GM12864 (cell line): ENCODE measurements around the gene TMEM121B.

ENCODE experiments used
- DNase-seq: peaks from one replicate; pipeline ENCODE4 v3.0.0-alpha.2; 2011; ENCODE audit warnings: low read depth
- H3K4me3 ChIP-seq: 2 replicates; pipeline ENCODE4 v1.5.1; 2011; ENCODE audit warnings: mild to moderate bottlenecking, low read depth, low read length, control low read depth
- CTCF ChIP-seq: IDR thresholded peaks from 2 replicates; pipeline ENCODE4 v1.5.1; 2011; ENCODE audit warnings: low read depth, mild to moderate bottlenecking, moderate library complexity, low read length, control low read depth, inconsistent platforms; ENCODE audit errors: missing control alignments

TMEM121B gene

DNA sequence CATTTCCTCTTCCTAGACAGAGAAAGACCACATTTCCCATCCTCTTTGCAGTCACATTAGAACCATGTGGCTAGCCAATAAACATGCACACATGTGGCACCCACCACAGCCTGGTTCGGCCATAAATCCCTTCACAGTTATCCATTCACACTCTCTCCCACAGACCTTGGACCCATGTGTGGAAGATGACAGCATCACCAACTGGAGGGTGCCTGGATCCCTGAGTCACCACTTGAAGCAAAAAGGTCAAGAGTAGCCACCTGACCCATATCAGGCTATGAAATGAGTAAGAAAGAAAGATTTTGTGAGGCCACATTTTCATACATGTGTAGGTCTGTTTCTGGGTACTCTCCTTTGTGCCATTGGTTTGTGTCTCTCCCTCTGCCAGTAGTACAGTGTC is 9.0 kb upstream of the TMEM121B start:
- H3K4me3 ChIP-seq: no peak overlapping the region
- no peak for DNase-seq
- TF ChIP-seq CTCF: no peak

DNA sequence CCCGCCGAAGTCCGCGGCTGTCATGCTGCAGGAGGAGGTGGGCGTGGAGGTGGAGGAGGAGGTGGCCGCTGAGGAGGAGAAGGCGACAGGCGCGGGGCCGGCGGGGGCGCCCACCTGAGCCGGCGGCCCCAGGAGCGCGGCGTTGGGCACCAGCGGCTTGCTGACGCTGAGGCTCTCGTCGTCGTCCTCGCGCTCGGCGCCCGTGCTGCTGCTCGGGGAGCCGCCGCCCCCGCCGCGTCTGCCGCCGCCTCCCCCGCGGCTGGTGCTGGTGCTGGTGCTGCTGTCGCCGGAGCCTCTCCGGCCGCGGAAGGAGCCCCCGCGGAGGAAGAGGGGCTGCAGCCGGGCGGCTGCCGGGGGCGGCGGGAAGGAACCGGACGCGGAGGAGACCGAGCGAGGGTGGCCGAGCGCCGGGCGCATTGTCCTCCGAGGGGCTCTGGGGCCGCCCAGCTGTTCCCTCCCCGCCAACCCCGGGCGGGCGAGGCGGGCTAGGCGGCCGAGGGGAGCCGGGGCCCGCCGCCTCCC is 388 bp downstream of the TMEM121B start:
- no peak for TF ChIP-seq CTCF
- DNase-seq: no peak
- H3K4me3 ChIP-seq: peak overlapping the region; percentile 11; the same call in 1 of the 2 replicates

GRCh38 chr22:17120281-17120680 is 879 bp downstream of the TMEM121B start:
- no peak for DNase-seq
- TF ChIP-seq CTCF: no peak
- H3K4me3 ChIP-seq: no peak overlapping the region

GRCh38 chr22:17119481-17120202 is 1.5 kb downstream of the TMEM121B start:
- H3K4me3 ChIP-seq: no peak overlapping the region
- TF ChIP-seq CTCF: peak; percentile 43
- no peak for DNase-seq

DNA sequence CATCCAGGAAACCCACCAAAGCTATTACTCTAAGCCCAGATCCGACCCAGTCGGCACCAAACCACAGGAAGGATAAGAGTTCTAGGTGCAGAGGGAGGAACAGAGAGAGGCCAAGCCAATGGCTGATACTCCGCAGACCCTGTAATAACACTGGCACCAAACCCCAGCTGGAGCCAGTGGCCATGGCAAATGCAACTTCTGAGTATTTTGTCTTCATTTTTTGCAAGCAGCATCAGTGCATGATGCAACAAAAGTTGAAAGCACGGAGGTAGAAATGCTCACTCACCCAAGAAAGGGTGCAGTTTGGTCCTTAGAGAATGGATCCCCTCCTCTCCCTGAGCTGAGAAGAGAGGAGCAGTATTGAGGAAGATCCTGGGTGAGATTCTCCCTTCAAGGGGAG is 2.8 kb downstream of the TMEM121B start:
- H3K4me3 ChIP-seq: no peak overlapping the region
- DNase-seq: no peak
- no peak for TF ChIP-seq CTCF

DNA sequence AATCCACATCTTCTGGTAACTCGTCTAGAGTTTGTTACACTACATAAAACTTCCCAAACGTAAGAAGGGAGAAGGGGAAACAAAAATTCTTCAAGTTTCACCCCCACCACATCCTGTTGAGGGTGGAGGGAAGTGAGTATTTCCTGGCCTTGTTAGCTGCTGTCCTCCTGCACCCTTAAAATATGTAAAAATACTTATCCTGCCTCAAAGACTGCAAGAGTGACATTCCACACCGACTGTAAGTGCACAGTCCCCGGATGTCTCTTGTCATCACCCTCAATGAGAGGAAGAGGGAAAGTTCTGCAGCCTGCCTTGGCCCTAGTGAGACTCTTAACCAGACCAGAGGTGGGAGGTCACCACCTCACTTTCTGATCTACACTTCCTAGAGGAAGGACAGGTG is 3.3 kb downstream of the TMEM121B start:
- H3K4me3 ChIP-seq: no peak overlapping the region
- DNase-seq: peak; percentile 21
- TF ChIP-seq CTCF: no peak

GRCh38 chr22:17117400-17117799 is 3.8 kb downstream of the TMEM121B start:
- no peak for DNase-seq
- no peak overlapping the region for H3K4me3 ChIP-seq
- no peak for TF ChIP-seq CTCF
